HCT116 (cell line): ENCODE measurements around the gene PNPLA5. TPM values are rescaled to one million over a fixed set of nuclear protein-coding genes. Genes with fewer than 3 reads are reported as not detected.

Experiments
- ATAC-seq: fragments of 200-7000 bp; cut with Tn5 transposase; 2 replicates; pipeline ENCODE4 v1.9.1; 2020; ENCODE audit warnings: mild to moderate bottlenecking, moderate library complexity
- BruUV-seq: library from RNA; stranded (reverse); fragments of 400-500 nt; replicated peaks from 2 replicates; lab custom pipeline; 2021; lab: Mats Ljungman, UMichigan
- CTCF ChIA-PET: fragments of 300-600 bp; sonication (Branson Sonifier 250); formaldehyde crosslinking; loops from one replicate; lab custom pipeline; 2021; ENCODE audit warnings: antibody characterized with exemption; lab: Charles Lee
- POLR2A ChIA-PET: fragments of 300-600, 350-600 bp; sonication (Branson Sonifier 250); formaldehyde crosslinking; loops from one replicate; lab custom pipeline; 2021; ENCODE audit warnings: antibody characterized with exemption; lab: Charles Lee
- RAD21 ChIA-PET, 2 experiments: fragments of 300-600 bp; sonication (Branson Sonifier 250); formaldehyde crosslinking; loops; one replicate each; lab custom pipeline; 2023; ENCODE audit warnings: low total read pairs in 2 of 2; ENCODE audit not compliant: uncharacterized antibody in 2 of 2, unreplicated experiment in 2 of 2, low non-redundant PET in 1 of 2; lab: Charles Lee
- DNase-seq: peaks from one replicate; pipeline ENCODE4 v3.0.0-alpha.2; 2010; ENCODE audit warnings: low read depth, low spot score
- H2AFZ ChIP-seq: fragments of 200-600 bp; shearing (Covaris generic), sonication (generic); 2 replicates; pipeline ENCODE4 v1.6.1; 2017; ENCODE audit warnings: low read depth, mixed run types, mixed read lengths, antibody characterized with exemption, low read length; ENCODE audit not compliant: poor library complexity, severe bottlenecking
- H3K27ac ChIP-seq: 2 replicates; pipeline ENCODE4 v1.5.1; 2012; ENCODE audit warnings: low read depth, low read length
- H3K27me3 ChIP-seq: fragments of 200-600 bp; sonication (generic); 2 replicates; pipeline ENCODE4 v1.6.1; 2016; ENCODE audit warnings: mixed run types, low read length, mixed read lengths; ENCODE audit not compliant: insufficient read depth
- H3K36me3 ChIP-seq, 2 experiments: fragments of 200-500 bp in 1 of 2; fragments of 200-600 bp in 1 of 2; sonication (Bioruptor generic) in 1 of 2; sonication (generic) in 1 of 2; 2 replicates each; pipeline versions ENCODE4 v1.5.1 to v1.6.1; 2014 to 2016; ENCODE audit warnings: low read length in 2 of 2, inconsistent platforms in 1 of 2, mixed read lengths in 1 of 2, mixed run types in 1 of 2; ENCODE audit not compliant: insufficient read depth in 2 of 2, control insufficient read depth in 1 of 2
- H3K4me1 ChIP-seq, 2 experiments: fragments of 200-600 bp in 1 of 2; sonication (generic) in 1 of 2; 2 replicates each; pipeline versions ENCODE4 v1.5.1 to v1.6.1; 2012 to 2017; ENCODE audit warnings: low read length in 2 of 2, inconsistent platforms in 1 of 2, mild to moderate bottlenecking in 1 of 2, mixed read lengths in 1 of 2, mixed run types in 1 of 2, moderate library complexity in 1 of 2; ENCODE audit not compliant: insufficient read depth in 2 of 2, control insufficient read depth in 1 of 2
- H3K4me2 ChIP-seq: fragments of 200-600 bp; sonication (generic); 2 replicates; pipeline ENCODE4 v1.6.1; 2017; ENCODE audit warnings: mixed run types, low read length, mixed read lengths
- H3K4me3 ChIP-seq, 2 experiments: fragments of 200-600 bp in 1 of 2; sonication (generic) in 1 of 2; replicated peaks in 1 of 2; 2 replicates each; pipeline ENCODE4 v1.5.1; 2011 to 2016; ENCODE audit warnings: low read length in 2 of 2, control low read depth in 1 of 2, low read depth in 1 of 2, mild to moderate bottlenecking in 1 of 2, mixed read lengths in 1 of 2, mixed run types in 1 of 2
- H3K79me2 ChIP-seq: fragments of 200-600 bp; sonication (generic); 2 replicates; pipeline ENCODE4 v1.6.1; 2017; ENCODE audit warnings: mild to moderate bottlenecking, mixed run types, low read length, moderate library complexity, mixed read lengths; ENCODE audit not compliant: insufficient read depth
- H3K9ac ChIP-seq: fragments of 200-600 bp; sonication (generic); 2 replicates; pipeline ENCODE4 v1.6.1; 2016; ENCODE audit warnings: low read length, mixed read lengths
- H3K9me2 ChIP-seq: fragments of 200-600 bp; sonication (generic), shearing (Covaris generic); 2 replicates; pipeline ENCODE4 v1.6.1; 2017; ENCODE audit warnings: mixed run types, mild to moderate bottlenecking, moderate library complexity; ENCODE audit not compliant: insufficient read depth
- H3K9me3 ChIP-seq, 2 experiments: fragments of 200-500 bp in 1 of 2; fragments of 200-600 bp in 1 of 2; sonication (Bioruptor generic) in 1 of 2; sonication (generic) in 1 of 2; 2 replicates each; pipeline ENCODE4 v1.6.1; 2014 to 2017; ENCODE audit warnings: low read length in 2 of 2, mixed read lengths in 2 of 2, inconsistent platforms in 1 of 2, low read depth in 1 of 2, mild to moderate bottlenecking in 1 of 2, mixed run types in 1 of 2, moderate library complexity in 1 of 2; ENCODE audit not compliant: control insufficient read depth in 1 of 2, insufficient read depth in 1 of 2
- H4K20me1 ChIP-seq: fragments of 200-600 bp; sonication (generic), shearing (Covaris generic); 2 replicates; pipeline ENCODE4 v1.6.1; 2017; ENCODE audit warnings: mixed run types, mild to moderate bottlenecking, moderate library complexity; ENCODE audit not compliant: insufficient read depth
- CBX3 ChIP-seq: IDR thresholded peaks from 2 replicates; pipeline ENCODE4 v1.6.1; 2012; ENCODE audit warnings: low read depth
- CEBPB ChIP-seq: IDR thresholded peaks from 2 replicates; pipeline ENCODE4 v1.6.1; 2012; ENCODE audit warnings: low read depth
- EGR1 ChIP-seq: IDR thresholded peaks from 2 replicates; pipeline ENCODE4 v1.6.1; 2012; ENCODE audit warnings: low read depth
- EZH2 ChIP-seq: fragments of 200-600 bp; sonication (generic); IDR thresholded peaks from 2 replicates; pipeline ENCODE4 v1.6.1; 2017; ENCODE audit warnings: antibody characterized with exemption, mixed run types
- EZH2phosphoT487 ChIP-seq: fragments of 200-600 bp; IDR thresholded peaks from 2 replicates; pipeline ENCODE4 v1.6.1; 2018; ENCODE audit warnings: antibody characterized with exemption, borderline replicate concordance
- FOSL1 ChIP-seq: IDR thresholded peaks from 2 replicates; pipeline ENCODE4 v1.6.1; 2012; ENCODE audit warnings: low read depth
- JUND ChIP-seq: IDR thresholded peaks from 2 replicates; pipeline ENCODE4 v1.6.1; 2012
- POLR2A ChIP-seq: IDR thresholded peaks from 2 replicates; pipeline ENCODE4 v1.7.0; 2011; ENCODE audit warnings: borderline replicate concordance; ENCODE audit not compliant: insufficient read depth, insufficient read length; ENCODE audit errors: extremely low read depth
- POLR2AphosphoS5 ChIP-seq: IDR thresholded peaks from 2 replicates; pipeline ENCODE4 v1.6.1; 2011; ENCODE audit warnings: mild to moderate bottlenecking, low read depth, low read length, moderate library complexity
- RAD21 ChIP-seq: IDR thresholded peaks from 2 replicates; pipeline ENCODE4 v1.6.1; 2012; ENCODE audit warnings: low read depth, mild to moderate bottlenecking
- SIN3A ChIP-seq: IDR thresholded peaks from 2 replicates; pipeline ENCODE4 v1.6.1; 2012; ENCODE audit warnings: low read depth
- SP1 ChIP-seq: IDR thresholded peaks from 2 replicates; pipeline ENCODE4 v1.6.1; 2012; ENCODE audit warnings: low read depth
- SRF ChIP-seq: IDR thresholded peaks from 2 replicates; pipeline ENCODE4 v1.6.1; 2012; ENCODE audit warnings: low read depth
- TCF7L2 ChIP-seq: IDR thresholded peaks from 2 replicates; pipeline ENCODE4 v1.7.0; 2011; ENCODE audit warnings: borderline replicate concordance, inconsistent platforms; ENCODE audit not compliant: insufficient read depth, insufficient read length; ENCODE audit errors: extremely low read depth
- ZFX ChIP-seq: fragments of 450-650 bp; IDR thresholded peaks from 2 replicates; pipeline ENCODE4 v1.6.1; 2017
- ZNF274 ChIP-seq: fragments of 200-500 bp; sonication (Bioruptor generic); IDR thresholded peaks from 2 replicates; pipeline ENCODE4 v1.6.1; 2014; ENCODE audit warnings: mild to moderate bottlenecking, low read depth, low read length, inconsistent platforms
- intact Hi-C: fragments of 100-400 bp; cut with micrococcal nuclease; formaldehyde crosslinking; loops from 2 replicates; pipeline ENCODE4 v1.10.0; 2022
- total RNA-seq: library from RNA; stranded (reverse); gene quantifications from one replicate; pipeline ENCODE4 v1.2.1, GENCODE V29; 2021; ENCODE audit not compliant: unreplicated experiment
- TF ChIP-seq, protein P1 (sequence below): IDR thresholded peaks from 2 replicates; pipeline ENCODE4 v1.6.1; 2012
- TF ChIP-seq, protein P2 (sequence below), 3 experiments: fragments of 200-600 bp in 1 of 3; sonication (generic) in 1 of 3; IDR thresholded peaks in 2 of 3; conservative IDR thresholded peaks in 1 of 3; 2 replicates each; pipeline ENCODE4 v1.5.1; 2012 to 2017; ENCODE audit warnings: low read depth in 2 of 3, low read length in 2 of 3, antibody characterized with exemption in 1 of 3, borderline replicate concordance in 1 of 3, control low read depth in 1 of 3, mild to moderate bottlenecking in 1 of 3, mixed read lengths in 1 of 3, mixed run types in 1 of 3, moderate library complexity in 1 of 3; ENCODE audit not compliant: insufficient read depth in 1 of 3
- TF ChIP-seq, protein P3 (sequence below): IDR thresholded peaks from 2 replicates; pipeline ENCODE4 v1.6.1; 2012; ENCODE audit warnings: low read depth
- TF ChIP-seq, protein P4 (sequence below): IDR thresholded peaks from 2 replicates; pipeline ENCODE4 v1.6.1; 2012

The PNPLA5 gene
- total RNA-seq, 1 experiment from 2014 or later = 2.9 TPM

DNA sequence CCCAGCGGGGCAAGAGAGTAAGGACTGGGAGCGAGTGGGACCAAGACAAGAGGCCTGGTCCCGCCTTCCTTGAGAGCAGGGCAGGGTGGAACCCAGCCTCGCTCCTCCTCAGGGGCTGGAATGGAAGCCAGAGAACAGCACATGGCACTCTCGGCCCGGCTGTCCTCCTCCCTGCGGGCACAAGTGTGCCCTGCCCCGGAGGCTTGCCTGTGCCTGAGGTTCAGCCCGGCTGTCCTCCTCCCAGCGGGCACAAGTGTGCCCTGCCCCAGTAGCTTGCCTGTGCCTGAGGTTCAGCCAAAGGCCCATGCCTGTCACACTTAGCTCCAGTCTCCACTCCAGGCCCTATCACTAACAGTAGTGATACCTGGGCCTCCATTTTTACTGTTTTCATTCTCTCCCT is 53.7 kb downstream of the PNPLA5 start:
- Histone ChIP-seq H3K9me2 (no peaks in the 10 kb centered on the region), H3K4me1 (no peaks in the 10 kb centered on the region), H3K9ac (no peak overlapping the region), H3K4me2 (no peak overlapping the region), H3K4me3 (no peak overlapping the region), H3K9me3 (no peaks in the 10 kb centered on the region), H3K36me3 (no peaks in the 10 kb centered on the region), H3K79me2 (peaks cover 4% of the 10 kb centered on the region; the same call in 1 of the 2 replicates), H2AFZ (no peak overlapping the region), H3K27me3 (no peaks in the 10 kb centered on the region), H4K20me1 (no peaks in the 10 kb centered on the region), H3K27ac (no peak overlapping the region)
- no peak for DNase-seq
- BruUV-seq = no TSS peak
- TF ChIP-seq POLR2AphosphoS5 = no peak
- TF ChIP-seq SIN3A = no peak
- no peak for TF ChIP-seq CBX3
- TF ChIP-seq RAD21 = no peak
- TF ChIP-seq, protein P1, sequence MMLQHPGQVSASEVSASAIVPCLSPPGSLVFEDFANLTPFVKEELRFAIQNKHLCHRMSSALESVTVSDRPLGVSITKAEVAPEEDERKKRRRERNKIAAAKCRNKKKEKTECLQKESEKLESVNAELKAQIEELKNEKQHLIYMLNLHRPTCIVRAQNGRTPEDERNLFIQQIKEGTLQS = no peak
- TF ChIP-seq CEBPB = no peak
- no peak for TF ChIP-seq JUND
- no peak for TF ChIP-seq ZFX
- no peak for TF ChIP-seq ZNF274
- TF ChIP-seq FOSL1 = no peak
- no peak for TF ChIP-seq SRF
- TF ChIP-seq SP1 = no peak
- TF ChIP-seq, protein P2, sequence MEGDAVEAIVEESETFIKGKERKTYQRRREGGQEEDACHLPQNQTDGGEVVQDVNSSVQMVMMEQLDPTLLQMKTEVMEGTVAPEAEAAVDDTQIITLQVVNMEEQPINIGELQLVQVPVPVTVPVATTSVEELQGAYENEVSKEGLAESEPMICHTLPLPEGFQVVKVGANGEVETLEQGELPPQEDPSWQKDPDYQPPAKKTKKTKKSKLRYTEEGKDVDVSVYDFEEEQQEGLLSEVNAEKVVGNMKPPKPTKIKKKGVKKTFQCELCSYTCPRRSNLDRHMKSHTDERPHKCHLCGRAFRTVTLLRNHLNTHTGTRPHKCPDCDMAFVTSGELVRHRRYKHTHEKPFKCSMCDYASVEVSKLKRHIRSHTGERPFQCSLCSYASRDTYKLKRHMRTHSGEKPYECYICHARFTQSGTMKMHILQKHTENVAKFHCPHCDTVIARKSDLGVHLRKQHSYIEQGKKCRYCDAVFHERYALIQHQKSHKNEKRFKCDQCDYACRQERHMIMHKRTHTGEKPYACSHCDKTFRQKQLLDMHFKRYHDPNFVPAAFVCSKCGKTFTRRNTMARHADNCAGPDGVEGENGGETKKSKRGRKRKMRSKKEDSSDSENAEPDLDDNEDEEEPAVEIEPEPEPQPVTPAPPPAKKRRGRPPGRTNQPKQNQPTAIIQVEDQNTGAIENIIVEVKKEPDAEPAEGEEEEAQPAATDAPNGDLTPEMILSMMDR (IDR thresholded peaks at IDR 0.05 in 2 of 3, conservative IDR thresholded peaks at IDR 0.05 in 1 of 3; ENCODE audit: borderline replicate concordance in 1 of 3, insufficient read depth in 1 of 3, low read depth in 2 of 3, low read length in 2 of 3) = no peak
- TF ChIP-seq TCF7L2 = no peak
- TF ChIP-seq EZH2phosphoT487 = no peak
- TF ChIP-seq, protein P3, sequence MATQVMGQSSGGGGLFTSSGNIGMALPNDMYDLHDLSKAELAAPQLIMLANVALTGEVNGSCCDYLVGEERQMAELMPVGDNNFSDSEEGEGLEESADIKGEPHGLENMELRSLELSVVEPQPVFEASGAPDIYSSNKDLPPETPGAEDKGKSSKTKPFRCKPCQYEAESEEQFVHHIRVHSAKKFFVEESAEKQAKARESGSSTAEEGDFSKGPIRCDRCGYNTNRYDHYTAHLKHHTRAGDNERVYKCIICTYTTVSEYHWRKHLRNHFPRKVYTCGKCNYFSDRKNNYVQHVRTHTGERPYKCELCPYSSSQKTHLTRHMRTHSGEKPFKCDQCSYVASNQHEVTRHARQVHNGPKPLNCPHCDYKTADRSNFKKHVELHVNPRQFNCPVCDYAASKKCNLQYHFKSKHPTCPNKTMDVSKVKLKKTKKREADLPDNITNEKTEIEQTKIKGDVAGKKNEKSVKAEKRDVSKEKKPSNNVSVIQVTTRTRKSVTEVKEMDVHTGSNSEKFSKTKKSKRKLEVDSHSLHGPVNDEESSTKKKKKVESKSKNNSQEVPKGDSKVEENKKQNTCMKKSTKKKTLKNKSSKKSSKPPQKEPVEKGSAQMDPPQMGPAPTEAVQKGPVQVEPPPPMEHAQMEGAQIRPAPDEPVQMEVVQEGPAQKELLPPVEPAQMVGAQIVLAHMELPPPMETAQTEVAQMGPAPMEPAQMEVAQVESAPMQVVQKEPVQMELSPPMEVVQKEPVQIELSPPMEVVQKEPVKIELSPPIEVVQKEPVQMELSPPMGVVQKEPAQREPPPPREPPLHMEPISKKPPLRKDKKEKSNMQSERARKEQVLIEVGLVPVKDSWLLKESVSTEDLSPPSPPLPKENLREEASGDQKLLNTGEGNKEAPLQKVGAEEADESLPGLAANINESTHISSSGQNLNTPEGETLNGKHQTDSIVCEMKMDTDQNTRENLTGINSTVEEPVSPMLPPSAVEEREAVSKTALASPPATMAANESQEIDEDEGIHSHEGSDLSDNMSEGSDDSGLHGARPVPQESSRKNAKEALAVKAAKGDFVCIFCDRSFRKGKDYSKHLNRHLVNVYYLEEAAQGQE = no peak
- TF ChIP-seq EGR1 = no peak
- no peak for TF ChIP-seq EZH2
- TF ChIP-seq POLR2A = no peak
- TF ChIP-seq, protein P4, sequence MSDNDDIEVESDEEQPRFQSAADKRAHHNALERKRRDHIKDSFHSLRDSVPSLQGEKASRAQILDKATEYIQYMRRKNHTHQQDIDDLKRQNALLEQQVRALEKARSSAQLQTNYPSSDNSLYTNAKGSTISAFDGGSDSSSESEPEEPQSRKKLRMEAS = no peak
- POLR2A ChIA-PET = no interaction called here
- CTCF ChIA-PET = no interaction called here
- RAD21 ChIA-PET = no interaction called here
- intact Hi-C loops = no loop called here
- no peak for ATAC-seq
